Upper lobe of right lung (tissue), 1 donor: Measurements from ENCODE around the gene CFAP161. TPM values are rescaled to one million over a fixed set of nuclear protein-coding genes. Genes with fewer than 3 reads are reported as not detected.

Experiments
- ATAC-seq: fragments of 200-7000 bp; cut with Tn5 transposase; one replicate; pipeline ENCODE4 v1.9.1; 2020; ENCODE audit warnings: mild to moderate bottlenecking, moderate library complexity
- DNase-seq: peaks from one replicate; pipeline ENCODE4 v3.0.0-alpha.2; 2020
- H3K27ac ChIP-seq: fragments of 200-600 bp; one replicate; pipeline ENCODE4 v1.8.0; 2022
- H3K27me3 ChIP-seq: fragments of 200-600 bp; one replicate; pipeline ENCODE4 v1.8.0; 2022; ENCODE audit warnings: mild to moderate bottlenecking
- H3K36me3 ChIP-seq: fragments of 200-600 bp; one replicate; pipeline ENCODE4 v1.8.0; 2022
- H3K4me1 ChIP-seq: fragments of 200-600 bp; one replicate; pipeline ENCODE4 v1.8.0; 2022
- H3K4me3 ChIP-seq: fragments of 200-600 bp; one replicate; pipeline ENCODE4 v1.8.0; 2022; ENCODE audit warnings: mild to moderate bottlenecking
- H3K9me3 ChIP-seq: fragments of 200-600 bp; one replicate; pipeline ENCODE4 v1.8.0; 2022
- CTCF ChIP-seq: fragments of 200-600 bp; IDR thresholded peaks from one replicate; pipeline ENCODE4 v1.8.0; 2022; ENCODE audit warnings: antibody characterized with exemption
- intact Hi-C: fragments of 100-400 bp; cut with DNase I; formaldehyde crosslinking; loops from one replicate; pipeline ENCODE4 v1.11.0; 2022
- total RNA-seq: library from RNA; stranded (reverse); fragmentation: NEBNext Ultra II Directional; extraction: Animal tissue kit (Norgen Biotek cat#: 25700); gene quantifications from one replicate; pipeline ENCODE4 v1.2.1, GENCODE V29; 2021
- donor health status: DM: no; HTN: yes; CAD: no; lungs with severe emphysema.

Gene CFAP161
- total RNA-seq, 1 donor from 2014 or later: 1.3 TPM

DNA sequence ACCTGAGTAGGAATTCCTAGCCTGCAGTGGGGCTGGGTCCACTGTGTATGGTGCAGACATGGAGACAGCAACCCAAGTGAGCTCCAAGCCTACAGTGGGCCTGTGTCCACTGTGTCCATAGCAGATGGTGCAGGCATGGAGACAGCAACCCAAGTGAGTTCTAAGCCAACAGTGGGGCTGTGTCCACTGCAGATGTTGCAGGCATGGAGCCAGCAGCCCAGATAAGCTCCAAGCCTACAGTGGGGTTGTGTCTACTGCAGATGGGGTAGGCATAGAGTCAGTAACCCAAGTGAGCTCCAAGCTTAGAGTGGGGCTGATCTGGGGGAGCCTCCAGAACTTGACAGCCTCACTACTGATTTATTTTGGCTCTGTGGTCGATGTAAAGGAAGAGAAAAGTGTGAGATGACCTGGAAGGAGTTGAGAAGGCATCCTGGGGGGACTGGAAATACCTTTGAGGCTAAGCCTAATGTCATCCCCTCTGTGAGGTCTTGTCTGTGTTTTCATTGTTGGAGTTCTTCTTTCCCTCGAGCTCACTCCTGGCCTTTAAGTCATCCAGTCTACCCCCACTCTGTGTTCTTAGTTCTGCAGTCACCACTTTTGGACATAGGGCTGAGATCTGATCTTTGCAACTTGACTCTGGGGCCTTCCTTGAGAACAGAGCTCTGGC is 40.2 kb downstream of the CFAP161 start:
- Histone ChIP-seq H3K9me3 (no peaks in the 10 kb centered on the region), H3K36me3 (no peaks in the 10 kb centered on the region), H3K4me3 (no peak overlapping the region), H3K4me1 (peaks cover 3% of the 10 kb centered on the region), H3K27me3 (no peaks in the 10 kb centered on the region), H3K27ac (no peak overlapping the region)
- ATAC-seq: no peak
- no peak for TF ChIP-seq CTCF
- DNase-seq: no peak
- intact Hi-C loops: no loop called here

DNA sequence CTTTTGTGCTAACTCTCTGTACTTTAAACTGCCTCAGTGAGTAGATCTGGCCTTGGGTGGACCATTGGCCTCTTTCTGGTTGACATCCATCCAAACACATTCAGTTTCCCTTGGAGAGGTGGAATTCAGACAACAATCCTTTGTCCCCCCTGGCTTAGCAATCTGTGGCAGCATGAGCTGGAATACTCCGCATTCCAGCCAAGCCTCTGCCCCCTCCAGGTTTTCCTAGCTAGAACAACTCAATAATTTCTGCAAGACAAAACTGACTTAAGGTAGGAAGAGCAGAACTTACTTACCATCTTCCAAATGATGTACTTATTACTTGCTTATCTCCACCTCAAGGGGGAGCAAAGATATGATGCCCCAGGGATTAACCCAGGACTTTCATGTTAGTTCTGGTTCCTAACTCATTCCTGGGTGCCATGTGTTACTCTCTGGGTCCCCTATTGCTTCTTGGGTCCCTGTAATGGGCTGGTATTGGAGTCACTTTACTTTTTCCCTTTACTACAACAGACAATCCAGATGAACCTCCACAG is 40.8 kb downstream of the CFAP161 start:
- H3K27me3 ChIP-seq: no peaks in the 10 kb centered on the region
- peaks cover 3% of the 10 kb centered on the region for H3K4me1 ChIP-seq
- H3K36me3 ChIP-seq: no peaks in the 10 kb centered on the region
- no peak overlapping the region for H3K4me3 ChIP-seq
- H3K27ac ChIP-seq: no peak overlapping the region
- ATAC-seq (no peak), DNase-seq (no peak)
- no peaks in the 10 kb centered on the region for H3K9me3 ChIP-seq
- TF ChIP-seq CTCF: no peak
- intact Hi-C loops: no loop called here

DNA sequence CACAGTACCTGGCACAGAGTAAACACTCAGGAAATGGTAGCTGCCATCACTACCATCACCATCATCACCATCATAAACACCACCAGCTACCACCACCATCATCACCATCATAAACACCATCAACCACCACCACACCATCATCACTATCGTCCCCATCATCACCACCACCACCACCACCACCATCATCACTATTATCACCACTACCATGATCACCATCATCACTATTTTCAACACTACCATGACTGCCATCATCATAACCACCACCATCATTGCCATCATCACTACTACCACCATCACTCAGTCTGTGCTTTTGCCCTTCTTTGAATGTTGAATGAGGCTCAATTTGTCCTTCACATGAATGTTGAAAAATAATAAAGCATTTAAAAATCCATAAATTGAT is 41.4 kb downstream of the CFAP161 start:
- no peak overlapping the region for H3K27ac ChIP-seq
- no peak overlapping the region for H3K4me3 ChIP-seq
- no peak for TF ChIP-seq CTCF
- no peaks in the 10 kb centered on the region for H3K9me3 ChIP-seq
- intact Hi-C loops: no loop called here
- H3K36me3 ChIP-seq: no peaks in the 10 kb centered on the region
- ATAC-seq (no peak), DNase-seq (no peak)
- no peaks in the 10 kb centered on the region for H3K27me3 ChIP-seq
- peaks cover 3% of the 10 kb centered on the region for H3K4me1 ChIP-seq

GRCh38 chr15:81176291-81176893 is 42.3 kb downstream of the CFAP161 start:
- peaks cover 2% of the 10 kb centered on the region for H3K4me1 ChIP-seq
- ATAC-seq: peak; percentile 54
- no peaks in the 10 kb centered on the region for H3K27me3 ChIP-seq
- H3K4me3 ChIP-seq: no peak overlapping the region
- H3K36me3 ChIP-seq: no peaks in the 10 kb centered on the region
- intact Hi-C loops: no loop called here
- H3K9me3 ChIP-seq: no peaks in the 10 kb centered on the region
- TF ChIP-seq CTCF: peak; percentile 19
- H3K27ac ChIP-seq: peak overlapping the region; percentile 60
- DNase-seq: no peak

- DNase-seq (no peak), ATAC-seq (no peak)
- H3K27ac ChIP-seq: no peak overlapping the region
- peaks cover 3% of the 10 kb centered on the region for H3K27me3 ChIP-seq
- intact Hi-C loops: no loop called here
- H3K4me1 ChIP-seq: no peaks in the 10 kb centered on the region
- no peak overlapping the region for H3K4me3 ChIP-seq
- no peak for TF ChIP-seq CTCF
- no peaks in the 10 kb centered on the region for H3K36me3 ChIP-seq
- no peaks in the 10 kb centered on the region for H3K9me3 ChIP-seq
These were observed 44.3 kb downstream of the CFAP161 start for GRCh38 chr15:81178365-81178764.
